H1 (cell line): ENCODE measurements around the gene DCDC2. TPM values are rescaled to one million over a fixed set of nuclear protein-coding genes. Genes with fewer than 3 reads are reported as not detected.

Source experiments
- CTCF ChIA-PET: fragments of 300-600 bp; sonication (Branson Sonifier 250); formaldehyde crosslinking; loops from one replicate; lab custom pipeline; 2021; ENCODE audit not compliant: partially characterized antibody; lab: Charles Lee
- POLR2A ChIA-PET: fragments of 300-600 bp; sonication (Branson Sonifier 250); formaldehyde crosslinking; loops from one replicate; lab custom pipeline; 2021; ENCODE audit warnings: inconsistent platforms; ENCODE audit not compliant: partially characterized antibody; lab: Charles Lee
- DNase-seq, 2 experiments: peaks; one replicate each; pipeline versions ENCODE4 v3.0.0 to v3.0.0-alpha.2; 2010 to 2022; ENCODE audit warnings: low spot score in 2 of 2, low read depth in 1 of 2, mixed read lengths in 1 of 2
- FAIRE-seq: peaks from 2 replicates; lab custom pipeline; 2011; peaks lifted over from hg19 to GRCh38; lab: Jason Lieb, UNC
- H2AFZ ChIP-seq: 2 replicates; pipeline ENCODE4 v1.8.1; 2012; ENCODE audit warnings: low read length, inconsistent platforms
- H2AK5ac ChIP-seq: 2 replicates; pipeline ENCODE4 v1.6.1; 2013; ENCODE audit warnings: low read depth, low read length
- H2BK120ac ChIP-seq: replicated peaks from 2 replicates; pipeline ENCODE3; 2013; ENCODE audit warnings: low read depth, low read length, inconsistent platforms
- H2BK12ac ChIP-seq: 2 replicates; pipeline ENCODE4 v1.6.1; 2013; ENCODE audit warnings: low read depth, low read length
- H2BK15ac ChIP-seq: 2 replicates; pipeline ENCODE4 v1.6.1; 2013; ENCODE audit warnings: low read length
- H2BK20ac ChIP-seq: 2 replicates; pipeline ENCODE4 v1.6.1; 2013; ENCODE audit warnings: low read length
- H2BK5ac ChIP-seq: 2 replicates; pipeline ENCODE4 v1.6.1; 2013; ENCODE audit warnings: low read depth, low read length
- H3K14ac ChIP-seq: 2 replicates; pipeline ENCODE4 v1.6.1; 2013; ENCODE audit warnings: inconsistent platforms; ENCODE audit not compliant: insufficient read length
- H3K18ac ChIP-seq: 2 replicates; pipeline ENCODE4 v1.6.1; 2013; ENCODE audit warnings: low read length; ENCODE audit errors: extremely low read depth
- H3K23ac ChIP-seq: 2 replicates; pipeline ENCODE4 v1.6.1; 2013; ENCODE audit warnings: inconsistent platforms; ENCODE audit not compliant: insufficient read length
- H3K23me2 ChIP-seq: 2 replicates; pipeline ENCODE4 v1.6.1; 2013; ENCODE audit warnings: low read depth, low read length
- H3K27ac ChIP-seq: 2 replicates; pipeline ENCODE4 v1.6.1; 2011; ENCODE audit warnings: low read depth, low read length, inconsistent platforms
- H3K27me3 ChIP-seq, 4 experiments: replicated peaks in 1 of 4; 1 replicate in 1 of 4; 2 replicates in 3 of 4; pipeline versions ENCODE4 v1.6.1 to v1.8.1; 2011 to 2013; ENCODE audit warnings: low read length in 3 of 4, mild to moderate bottlenecking in 3 of 4, inconsistent platforms in 2 of 4, mixed read lengths in 2 of 4, moderate library complexity in 1 of 4; ENCODE audit not compliant: control insufficient read depth in 3 of 4, insufficient read depth in 3 of 4; ENCODE audit errors: extremely low read depth in 1 of 4
- H3K36me3 ChIP-seq, 4 experiments: 2 replicates each; pipeline versions ENCODE4 v1.6.1 to v1.8.1; 2011 to 2013; ENCODE audit warnings: mild to moderate bottlenecking in 4 of 4, low read length in 3 of 4, moderate library complexity in 2 of 4, control low read depth in 1 of 4, inconsistent platforms in 1 of 4; ENCODE audit not compliant: insufficient read depth in 4 of 4, control insufficient read depth in 2 of 4
- H3K4ac ChIP-seq: replicated peaks from 2 replicates; pipeline ENCODE3; 2013; ENCODE audit warnings: low read length, low read depth, mixed read lengths, inconsistent platforms; ENCODE audit not compliant: insufficient read length
- H3K4me1 ChIP-seq, 4 experiments: replicated peaks in 1 of 4; 1 replicate in 1 of 4; 2 replicates in 3 of 4; pipeline versions ENCODE4 v1.6.1 to v1.8.1; 2011 to 2013; ENCODE audit warnings: low read length in 3 of 4, inconsistent platforms in 2 of 4, mixed read lengths in 1 of 4; ENCODE audit not compliant: insufficient read depth in 4 of 4, control insufficient read depth in 3 of 4
- H3K4me2 ChIP-seq, 2 experiments: 2 replicates each; pipeline versions ENCODE4 v1.6.1 to v1.8.1; 2011 to 2013; ENCODE audit warnings: low read depth in 2 of 2, low read length in 2 of 2, control low read depth in 1 of 2, inconsistent platforms in 1 of 2, mild to moderate bottlenecking in 1 of 2; ENCODE audit not compliant: insufficient read depth in 1 of 2
- H3K4me3 ChIP-seq, 4 experiments: fragments of 200-600, 300-600 bp in 1 of 4; sonication (generic), shearing (Covaris generic), sonication (Bioruptor Twin) in 1 of 4; 2 replicates each; pipeline versions ENCODE4 v1.5.1 to v1.8.1; 2011 to 2016; ENCODE audit warnings: low read length in 4 of 4, low read depth in 3 of 4, control low read depth in 2 of 4, inconsistent platforms in 2 of 4, mild to moderate bottlenecking in 2 of 4, mixed read lengths in 1 of 4, moderate library complexity in 1 of 4; ENCODE audit not compliant: insufficient read depth in 2 of 4; ENCODE audit errors: extremely low read depth in 1 of 4
- H3K56ac ChIP-seq: replicated peaks from 2 replicates; pipeline ENCODE3; 2013; ENCODE audit warnings: low read depth, mild to moderate bottlenecking, mixed read lengths, low read length, inconsistent platforms; ENCODE audit not compliant: insufficient read length
- H3K79me1 ChIP-seq: 2 replicates; pipeline ENCODE4 v1.6.1; 2013; ENCODE audit warnings: low read depth, low read length, control low read depth
- H3K79me2 ChIP-seq, 2 experiments: 2 replicates each; pipeline versions ENCODE4 v1.6.1 to v1.8.1; 2012 to 2013; ENCODE audit warnings: low read length in 2 of 2, mild to moderate bottlenecking in 2 of 2, inconsistent platforms in 1 of 2; ENCODE audit not compliant: insufficient read depth in 2 of 2, control insufficient read depth in 1 of 2
- H3K9ac ChIP-seq, 4 experiments: replicated peaks in 1 of 4; 1 replicate in 1 of 4; 2 replicates in 3 of 4; pipeline versions ENCODE4 v1.6.1 to v1.8.1; 2011 to 2013; ENCODE audit warnings: low read depth in 3 of 4, low read length in 3 of 4, control low read depth in 2 of 4, mild to moderate bottlenecking in 2 of 4, moderate library complexity in 2 of 4, inconsistent platforms in 1 of 4; ENCODE audit errors: extremely low read depth in 1 of 4
- H3K9me3 ChIP-seq, 2 experiments: 2 replicates each; pipeline versions ENCODE4 v1.6.1 to v1.8.1; 2012 to 2013; ENCODE audit warnings: mild to moderate bottlenecking in 2 of 2, moderate library complexity in 2 of 2, control low read depth in 1 of 2, inconsistent platforms in 1 of 2, low read depth in 1 of 2, low read length in 1 of 2, mixed read lengths in 1 of 2; ENCODE audit not compliant: insufficient read depth in 2 of 2
- H4K20me1 ChIP-seq, 2 experiments: replicated peaks in 1 of 2; 2 replicates each; pipeline versions ENCODE3 to v1.8.1; 2011 to 2013; ENCODE audit warnings: inconsistent platforms in 2 of 2, low read length in 2 of 2, mild to moderate bottlenecking in 1 of 2; ENCODE audit not compliant: insufficient read depth in 2 of 2, control insufficient read depth in 1 of 2
- H4K5ac ChIP-seq: 2 replicates; pipeline ENCODE4 v1.6.1; 2013; ENCODE audit warnings: low read length, low read depth, mixed read lengths, inconsistent platforms; ENCODE audit not compliant: insufficient read length
- H4K8ac ChIP-seq: 2 replicates; pipeline ENCODE4 v1.8.0; 2013; ENCODE audit warnings: mild to moderate bottlenecking, moderate library complexity, low read length, inconsistent platforms; ENCODE audit not compliant: insufficient read depth; ENCODE audit errors: extremely low read depth
- H4K91ac ChIP-seq: replicated peaks from 2 replicates; pipeline ENCODE3; 2013; ENCODE audit warnings: low read length, mixed read lengths, inconsistent platforms; ENCODE audit not compliant: insufficient read length
- POU5F1 ChIP-seq: IDR thresholded peaks from 2 replicates; pipeline ENCODE4 v1.6.1; 2011; ENCODE audit warnings: low read depth, mild to moderate bottlenecking, low read length, moderate library complexity
- RAD21 ChIP-seq, 2 experiments: IDR thresholded peaks in 1 of 2; conservative IDR thresholded peaks in 1 of 2; 2 replicates each; pipeline ENCODE4 v1.6.1; 2011; ENCODE audit warnings: low read depth in 2 of 2, low read length in 2 of 2, improper control_type of control experiment in 1 of 2, inconsistent platforms in 1 of 2, mild to moderate bottlenecking in 1 of 2, moderate library complexity in 1 of 2
- SRF ChIP-seq: IDR thresholded peaks from 2 replicates; pipeline ENCODE4 v1.6.1; 2011; ENCODE audit warnings: mild to moderate bottlenecking, low read depth, low read length, moderate library complexity
- TAF1 ChIP-seq: IDR thresholded peaks from 2 replicates; pipeline ENCODE4 v1.6.1; 2011; ENCODE audit warnings: mild to moderate bottlenecking, low read depth, low read length
- WGBS, 2 experiments: shearing (Covaris generic) in 1 of 2; methylation state at CpG; one replicate each; pipeline versions ENCODE4 v1.1.6 to v1.1.7; 2013 to 2015; ENCODE audit warnings: low lambda C conversion rate in 2 of 2, mixed read lengths in 2 of 2, inconsistent platforms in 1 of 2, low coverage in 1 of 2, missing lambda C conversion rate in 1 of 2; ENCODE audit not compliant: insufficient replicate concordance in 2 of 2, insufficient coverage in 1 of 2, insufficient read length in 1 of 2; ENCODE audit errors: extremely low coverage in 1 of 2, missing lambda C conversion rate in 1 of 2; 5-methylcytosine and 5-hydroxymethylcytosine counted together
- polyA plus RNA-seq, 7 experiments: library from polyadenylated mRNA; depleted of rRNA in 3 of 7; stranded (reverse) in 5 of 7; unstranded in 2 of 7; fragments of >200 nt in 5 of 7; fragments of 200-250 nt in 2 of 7; gene quantifications; 1 replicate in 5 of 7; 2 replicates in 1 of 7; 4 replicates in 1 of 7; pipeline versions ENCODE4 v1.2.1 to v1.2.3, GENCODE V29; 2011 to 2013; ENCODE audit warnings: missing spikeins in 2 of 7, mixed read lengths in 2 of 7
- total RNA-seq: library from RNA; stranded (reverse); fragmentation: NEBNext Ultra II Directional; extraction: Animal tissue kit (Norgen Biotek cat#: 25700); gene quantifications from 2 replicates; pipeline ENCODE4 v1.2.1, GENCODE V29; 2021
- TF ChIP-seq, protein P1 (sequence below), 3 experiments: IDR thresholded peaks; 1 replicate in 2 of 3; 2 replicates in 1 of 3; pipeline versions ENCODE4 v1.5.1 to v1.6.1; 2011; ENCODE audit warnings: low read length in 3 of 3, mild to moderate bottlenecking in 3 of 3, inconsistent platforms in 2 of 3, low read depth in 1 of 3, moderate library complexity in 1 of 3; ENCODE audit not compliant: insufficient read depth in 1 of 3; ENCODE audit errors: control extremely low read depth in 1 of 3
- TF ChIP-seq, protein P2 (sequence below): IDR thresholded peaks from 2 replicates; pipeline ENCODE4 v1.6.1; 2012; ENCODE audit warnings: low read length, inconsistent platforms

Gene DCDC2
- total and polyA plus RNA-seq, 2 of the 8 experiments (the other 6 are each of a cell fraction or from before 2014, with no cell fraction given): 0.03 to 0.15 TPM

DNA sequence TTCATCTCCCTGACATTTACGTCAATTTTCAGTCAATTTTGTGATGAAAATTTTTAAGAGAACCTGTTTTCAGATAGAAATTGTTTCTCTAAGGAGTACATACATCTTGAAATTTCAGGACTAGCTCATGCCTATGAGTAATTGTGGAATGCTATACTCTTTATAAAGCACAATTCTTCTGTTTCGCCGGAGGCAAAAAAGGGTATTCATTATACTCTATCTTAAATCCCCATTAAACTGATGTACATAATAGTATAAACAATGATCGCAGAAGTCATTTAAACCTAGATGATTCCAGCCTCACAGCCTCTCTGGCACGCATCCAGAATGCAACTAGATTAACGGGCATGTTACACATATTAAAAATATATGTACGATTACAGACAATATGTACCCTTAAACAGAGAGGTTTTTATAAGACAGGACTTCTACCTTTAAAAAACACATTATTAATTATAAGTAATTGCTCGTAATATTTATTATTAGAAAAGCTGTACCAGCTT is 169.2 kb downstream of the DCDC2 start:
- CTCF ChIA-PET: no interaction called here
- FAIRE-seq: no peak

More for the DNA sequence above, 169.2 kb downstream of the DCDC2 start:
- Histone ChIP-seq H3K56ac (no peak overlapping the region), H3K79me2 (no peaks in the 10 kb centered on the region), H2BK20ac (no peak overlapping the region), H4K8ac (no peak overlapping the region), H4K5ac (no peak overlapping the region), H2BK12ac (no peak overlapping the region), H3K4ac (no peak overlapping the region), H3K27me3 (peaks cover 0 to 1% (median 0%) of the 10 kb centered on the region in 4 experiments; a peak in 1 of 7 replicates), H3K27ac (no peak overlapping the region), H4K20me1 (no peaks in the 10 kb centered on the region), H2BK5ac (no peak overlapping the region), H2AFZ (no peak overlapping the region), H2AK5ac (no peak overlapping the region), H3K23ac (no peak overlapping the region), H3K14ac (no peak overlapping the region), H4K91ac (no peak overlapping the region), H3K36me3 (no peaks in the 10 kb centered on the region), H2BK120ac (no peak overlapping the region), H3K23me2 (no peaks in the 10 kb centered on the region), H2BK15ac (no peak overlapping the region), H3K4me1 (no peaks in the 10 kb centered on the region), H3K9ac (no peak overlapping the region), H3K18ac (no peak overlapping the region), H3K4me2 (no peak overlapping the region), H3K9me3 (no peaks in the 10 kb centered on the region), H3K4me3 (no peak overlapping the region), H3K79me1 (no peaks in the 10 kb centered on the region)
- no peak for TF ChIP-seq POU5F1
- TF ChIP-seq, protein P1, sequence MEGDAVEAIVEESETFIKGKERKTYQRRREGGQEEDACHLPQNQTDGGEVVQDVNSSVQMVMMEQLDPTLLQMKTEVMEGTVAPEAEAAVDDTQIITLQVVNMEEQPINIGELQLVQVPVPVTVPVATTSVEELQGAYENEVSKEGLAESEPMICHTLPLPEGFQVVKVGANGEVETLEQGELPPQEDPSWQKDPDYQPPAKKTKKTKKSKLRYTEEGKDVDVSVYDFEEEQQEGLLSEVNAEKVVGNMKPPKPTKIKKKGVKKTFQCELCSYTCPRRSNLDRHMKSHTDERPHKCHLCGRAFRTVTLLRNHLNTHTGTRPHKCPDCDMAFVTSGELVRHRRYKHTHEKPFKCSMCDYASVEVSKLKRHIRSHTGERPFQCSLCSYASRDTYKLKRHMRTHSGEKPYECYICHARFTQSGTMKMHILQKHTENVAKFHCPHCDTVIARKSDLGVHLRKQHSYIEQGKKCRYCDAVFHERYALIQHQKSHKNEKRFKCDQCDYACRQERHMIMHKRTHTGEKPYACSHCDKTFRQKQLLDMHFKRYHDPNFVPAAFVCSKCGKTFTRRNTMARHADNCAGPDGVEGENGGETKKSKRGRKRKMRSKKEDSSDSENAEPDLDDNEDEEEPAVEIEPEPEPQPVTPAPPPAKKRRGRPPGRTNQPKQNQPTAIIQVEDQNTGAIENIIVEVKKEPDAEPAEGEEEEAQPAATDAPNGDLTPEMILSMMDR (IDR thresholded peaks at IDR 0.05; ENCODE audit: control extremely low read depth in 1 of 3, insufficient read depth in 1 of 3, low read depth in 1 of 3, low read length in 3 of 3): no peak
- TF ChIP-seq, protein P2, sequence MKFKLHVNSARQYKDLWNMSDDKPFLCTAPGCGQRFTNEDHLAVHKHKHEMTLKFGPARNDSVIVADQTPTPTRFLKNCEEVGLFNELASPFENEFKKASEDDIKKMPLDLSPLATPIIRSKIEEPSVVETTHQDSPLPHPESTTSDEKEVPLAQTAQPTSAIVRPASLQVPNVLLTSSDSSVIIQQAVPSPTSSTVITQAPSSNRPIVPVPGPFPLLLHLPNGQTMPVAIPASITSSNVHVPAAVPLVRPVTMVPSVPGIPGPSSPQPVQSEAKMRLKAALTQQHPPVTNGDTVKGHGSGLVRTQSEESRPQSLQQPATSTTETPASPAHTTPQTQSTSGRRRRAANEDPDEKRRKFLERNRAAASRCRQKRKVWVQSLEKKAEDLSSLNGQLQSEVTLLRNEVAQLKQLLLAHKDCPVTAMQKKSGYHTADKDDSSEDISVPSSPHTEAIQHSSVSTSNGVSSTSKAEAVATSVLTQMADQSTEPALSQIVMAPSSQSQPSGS: no peak
- no peak for TF ChIP-seq TAF1
- no peak for TF ChIP-seq SRF
- TF ChIP-seq RAD21 (IDR thresholded peaks at IDR 0.05 in 1 of 2, conservative IDR thresholded peaks at IDR 0.05 in 1 of 2; ENCODE audit: low read depth in 2 of 2, low read length in 2 of 2): no peak
- DNase-seq: no peak
- WGBS, 2 experiments: 82% methylated on average over 8 of the region's 8 CpGs; no CpG with 5 or more reads in 1 of the 2 experiments
- POLR2A ChIA-PET: no interaction called here
